Thyroid gland (tissue), 4 donors: ENCODE data around the gene RAD9A. TPM values are rescaled to one million over a fixed set of nuclear protein-coding genes. Genes with fewer than 3 reads are reported as not detected.

ENCODE experiments used
- DNase-seq, 2 donors: peaks; one replicate each; pipeline ENCODE4 v3.0.0-alpha.2; 2019
- H3K27ac ChIP-seq, 3 donors: fragments of 200-600 bp; sonication (generic); 1 replicate in 2 of 3; 2 replicates in 1 of 3; pipeline ENCODE4 v1.5.1; 2016 to 2019; ENCODE audit warnings: mild to moderate bottlenecking in 1 of 3, moderate library complexity in 1 of 3
- H3K27me3 ChIP-seq: fragments of 200-600 bp; sonication (generic); one replicate; pipeline ENCODE4 v1.5.1; 2019
- H3K36me3 ChIP-seq, 2 donors: fragments of 200-600 bp; sonication (generic); one replicate each; pipeline ENCODE4 v1.5.1; 2016 to 2019
- H3K4me1 ChIP-seq, 2 donors: fragments of 200-600 bp; sonication (generic); one replicate each; pipeline ENCODE4 v1.5.1; 2017 to 2019
- H3K4me3 ChIP-seq, 3 donors: fragments of 200-600 bp; sonication (generic); replicated peaks in 1 of 3; 1 replicate in 2 of 3; 2 replicates in 1 of 3; pipeline ENCODE4 v1.5.1; 2016; ENCODE audit warnings: mild to moderate bottlenecking in 1 of 3
- H3K9me3 ChIP-seq: fragments of 200-600 bp; sonication (generic); one replicate; pipeline ENCODE4 v1.5.1; 2017
- CTCF ChIP-seq, 6 experiments: fragments of 200-600 bp in 3 of 6; fragments of 450-650 bp in 3 of 6; sonication (generic) in 3 of 6; IDR thresholded peaks; one replicate each; pipeline ENCODE4 v1.5.1; 2016 to 2019; ENCODE audit warnings: antibody characterized with exemption in 6 of 6, mild to moderate bottlenecking in 2 of 6, inconsistent platforms in 1 of 6, moderate library complexity in 1 of 6
- POLR2A ChIP-seq, 2 donors: fragments of 450-650 bp; IDR thresholded peaks; one replicate each; pipeline ENCODE4 v1.6.1; 2017; ENCODE audit warnings: antibody characterized with exemption in 2 of 2, mild to moderate bottlenecking in 2 of 2, moderate library complexity in 1 of 2
- WGBS, 2 donors: methylation state at CpG; one replicate each; pipeline ENCODE4 v1.1.5; 2017; 5-methylcytosine and 5-hydroxymethylcytosine counted together
- intact Hi-C: fragments of 100-400 bp; cut with DNase I; formaldehyde crosslinking; loops from one replicate; pipeline ENCODE4 v1.15.1; 2023
- total RNA-seq, 4 donors: library from RNA; depleted of rRNA; stranded (reverse); fragments of >200 nt; gene quantifications; one replicate each; pipeline ENCODE4 v1.2.3, GENCODE V29; 2016

RAD9A gene
- total RNA-seq, 4 donors from 2014 or later = 22.7 to 38.0 (median 31.0) TPM

GRCh38 chr11:67347964-67348749 lies 43.6 kb upstream of the RAD9A start:
- H3K9me3 ChIP-seq = no peaks in the 10 kb centered on the region

GRCh38 chr11:67349036-67349435 lies 42.8 kb upstream of the RAD9A start:
- 75 to 76% methylated on average over 5 of the region's 5 CpGs for WGBS, 2 donors
- intact Hi-C loops = loop anchor here (5.0 kb wide), 1 partner anchor 33 kb away; no protein-coding TSS in a partner anchor
- H3K9me3 ChIP-seq = no peaks in the 10 kb centered on the region

More at GRCh38 chr11:67347964-67348749, 43.6 kb upstream of the RAD9A start:
- Histone ChIP-seq H3K36me3 (no peaks in the 10 kb centered on the region), H3K4me3 (no peak overlapping the region), H3K4me1 (peaks cover 21 to 33% of the 10 kb centered on the region in 2 donors), H3K27ac (no peak overlapping the region), H3K27me3 (no peaks in the 10 kb centered on the region)
- TF ChIP-seq CTCF (IDR thresholded peaks at IDR 0.05) (no peak), POLR2A (IDR thresholded peaks at IDR 0.05) (no peak)
- no peak for DNase-seq
- WGBS, 2 donors = 76 to 89% methylated on average over 11 of the region's 11 CpGs
- intact Hi-C loops = loop anchor here (5.0 kb wide), 1 partner anchor 34 kb away; no protein-coding TSS in a partner anchor

GRCh38 chr11:67349457-67349856 lies 42.3 kb upstream of the RAD9A start:
- Histone ChIP-seq H3K4me3 (no peak overlapping the region), H3K9me3 (no peaks in the 10 kb centered on the region), H3K36me3 (no peaks in the 10 kb centered on the region), H3K4me1 (peaks cover 27 to 41% of the 10 kb centered on the region in 2 donors), H3K27ac (no peak overlapping the region), H3K27me3 (no peaks in the 10 kb centered on the region)
- intact Hi-C loops = loop anchor here (5.0 kb wide), 1 partner anchor 33 kb away; no protein-coding TSS in a partner anchor
- TF ChIP-seq CTCF (IDR thresholded peaks at IDR 0.05) = no peak
- TF ChIP-seq POLR2A (IDR thresholded peaks at IDR 0.05) = no peak
- no peak for DNase-seq
- 78 to 89% methylated on average over 2 of the region's 2 CpGs for WGBS, 2 donors

More at GRCh38 chr11:67349036-67349435, 42.8 kb upstream of the RAD9A start:
- no peak for DNase-seq
- no peak overlapping the region for H3K4me3 ChIP-seq
- TF ChIP-seq POLR2A (IDR thresholded peaks at IDR 0.05) (no peak), CTCF (IDR thresholded peaks at IDR 0.05) (no peak)
- no peak overlapping the region for H3K27ac ChIP-seq
- no peaks in the 10 kb centered on the region for H3K36me3 ChIP-seq
- H3K4me1 ChIP-seq = peaks cover 24 to 37% of the 10 kb centered on the region in 2 donors
- no peaks in the 10 kb centered on the region for H3K27me3 ChIP-seq

- WGBS, 2 donors = 87 to 91% methylated on average over 4 of the region's 4 CpGs
- no peaks in the 10 kb centered on the region for H3K9me3 ChIP-seq
- intact Hi-C loops = loop anchor here (5.0 to 10.0 kb wide), 2 partner anchors 32 to 155 kb away; partner anchors contain the start of genes CDK2AP2 and PITPNM1
Measured at GRCh38 chr11:67349928-67350465, 41.8 kb upstream of the RAD9A start.

More at GRCh38 chr11:67349928-67350465, 41.8 kb upstream of the RAD9A start:
- DNase-seq = no peak
- Histone ChIP-seq H3K27ac (no peak overlapping the region), H3K27me3 (no peaks in the 10 kb centered on the region), H3K36me3 (no peaks in the 10 kb centered on the region), H3K4me3 (no peak overlapping the region), H3K4me1 (peaks cover 27 to 47% of the 10 kb centered on the region in 2 donors)
- TF ChIP-seq CTCF (IDR thresholded peaks at IDR 0.05) (no peak), POLR2A (IDR thresholded peaks at IDR 0.05) (no peak)
